Esophagus squamous epithelium (tissue), 4 donors: ENCODE results near the gene AHI1.

Source experiments
- POLR2A ChIP-seq, 4 donors: fragments of 450-650 bp; IDR thresholded peaks; one replicate each; pipeline ENCODE4 v1.6.1; 2017; ENCODE audit warnings: antibody characterized with exemption in 4 of 4, mild to moderate bottlenecking in 4 of 4, moderate library complexity in 3 of 4
- TF ChIP-seq, protein P1 (sequence below), 6 experiments: fragments of 450-650 bp in 4 of 6; fragments of 200-600 bp in 2 of 6; sonication (generic) in 2 of 6; IDR thresholded peaks; one replicate each; pipeline ENCODE4 v1.5.1; 2016 to 2019; ENCODE audit warnings: antibody characterized with exemption in 6 of 6, mild to moderate bottlenecking in 4 of 6, moderate library complexity in 4 of 6

DNA sequence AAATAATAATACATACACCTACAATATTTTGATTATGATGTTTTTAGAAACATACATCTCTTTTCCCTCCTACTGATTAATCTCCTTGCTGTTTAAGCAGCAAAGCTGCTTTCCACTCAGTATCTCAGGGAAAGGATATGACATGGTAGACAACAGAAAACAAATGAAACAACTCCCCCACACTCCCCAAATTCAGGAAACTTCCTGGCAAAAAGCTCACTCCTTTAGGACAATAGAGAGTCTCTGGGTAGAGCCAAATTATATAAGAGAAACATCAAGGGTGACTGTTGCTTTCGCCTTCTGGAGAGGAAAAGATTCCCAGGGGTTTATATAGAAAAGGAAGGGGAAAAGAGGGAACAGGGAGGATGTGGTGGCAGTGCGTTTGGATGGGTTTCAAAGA lies 48.7 kb upstream of the AHI1 start:
- TF ChIP-seq, protein P1, sequence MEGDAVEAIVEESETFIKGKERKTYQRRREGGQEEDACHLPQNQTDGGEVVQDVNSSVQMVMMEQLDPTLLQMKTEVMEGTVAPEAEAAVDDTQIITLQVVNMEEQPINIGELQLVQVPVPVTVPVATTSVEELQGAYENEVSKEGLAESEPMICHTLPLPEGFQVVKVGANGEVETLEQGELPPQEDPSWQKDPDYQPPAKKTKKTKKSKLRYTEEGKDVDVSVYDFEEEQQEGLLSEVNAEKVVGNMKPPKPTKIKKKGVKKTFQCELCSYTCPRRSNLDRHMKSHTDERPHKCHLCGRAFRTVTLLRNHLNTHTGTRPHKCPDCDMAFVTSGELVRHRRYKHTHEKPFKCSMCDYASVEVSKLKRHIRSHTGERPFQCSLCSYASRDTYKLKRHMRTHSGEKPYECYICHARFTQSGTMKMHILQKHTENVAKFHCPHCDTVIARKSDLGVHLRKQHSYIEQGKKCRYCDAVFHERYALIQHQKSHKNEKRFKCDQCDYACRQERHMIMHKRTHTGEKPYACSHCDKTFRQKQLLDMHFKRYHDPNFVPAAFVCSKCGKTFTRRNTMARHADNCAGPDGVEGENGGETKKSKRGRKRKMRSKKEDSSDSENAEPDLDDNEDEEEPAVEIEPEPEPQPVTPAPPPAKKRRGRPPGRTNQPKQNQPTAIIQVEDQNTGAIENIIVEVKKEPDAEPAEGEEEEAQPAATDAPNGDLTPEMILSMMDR (IDR thresholded peaks at IDR 0.05): no peak
- no peak for TF ChIP-seq POLR2A (IDR thresholded peaks at IDR 0.05)
